ENCODE data around the gene MYO1G.

The MYO1G gene

GRCh38 chr7:44985033-44985695, 6.3 kb upstream of the MYO1G start:
- no peaks in the 10 kb centered on the region for H3K27me3 ChIP-seq (replicated peaks; ENCODE audit: control insufficient read depth, insufficient read depth, low read length)
- peaks cover 22% of the 10 kb centered on the region for H3K36me3 ChIP-seq (ENCODE audit: control insufficient read depth, insufficient read depth, low read length)
- H3K4me3 ChIP-seq (replicated peaks; ENCODE audit: low read depth, low read length) = peak overlapping the region; percentile 92
- TF ChIP-seq, protein P1, sequence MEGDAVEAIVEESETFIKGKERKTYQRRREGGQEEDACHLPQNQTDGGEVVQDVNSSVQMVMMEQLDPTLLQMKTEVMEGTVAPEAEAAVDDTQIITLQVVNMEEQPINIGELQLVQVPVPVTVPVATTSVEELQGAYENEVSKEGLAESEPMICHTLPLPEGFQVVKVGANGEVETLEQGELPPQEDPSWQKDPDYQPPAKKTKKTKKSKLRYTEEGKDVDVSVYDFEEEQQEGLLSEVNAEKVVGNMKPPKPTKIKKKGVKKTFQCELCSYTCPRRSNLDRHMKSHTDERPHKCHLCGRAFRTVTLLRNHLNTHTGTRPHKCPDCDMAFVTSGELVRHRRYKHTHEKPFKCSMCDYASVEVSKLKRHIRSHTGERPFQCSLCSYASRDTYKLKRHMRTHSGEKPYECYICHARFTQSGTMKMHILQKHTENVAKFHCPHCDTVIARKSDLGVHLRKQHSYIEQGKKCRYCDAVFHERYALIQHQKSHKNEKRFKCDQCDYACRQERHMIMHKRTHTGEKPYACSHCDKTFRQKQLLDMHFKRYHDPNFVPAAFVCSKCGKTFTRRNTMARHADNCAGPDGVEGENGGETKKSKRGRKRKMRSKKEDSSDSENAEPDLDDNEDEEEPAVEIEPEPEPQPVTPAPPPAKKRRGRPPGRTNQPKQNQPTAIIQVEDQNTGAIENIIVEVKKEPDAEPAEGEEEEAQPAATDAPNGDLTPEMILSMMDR (IDR thresholded peaks at IDR 0.05; ENCODE audit: insufficient read depth, low read length, poor library complexity, severe bottlenecking) = no peak
- DNase-seq (ENCODE audit: extremely low read depth, insufficient read length) = no peak

DNA sequence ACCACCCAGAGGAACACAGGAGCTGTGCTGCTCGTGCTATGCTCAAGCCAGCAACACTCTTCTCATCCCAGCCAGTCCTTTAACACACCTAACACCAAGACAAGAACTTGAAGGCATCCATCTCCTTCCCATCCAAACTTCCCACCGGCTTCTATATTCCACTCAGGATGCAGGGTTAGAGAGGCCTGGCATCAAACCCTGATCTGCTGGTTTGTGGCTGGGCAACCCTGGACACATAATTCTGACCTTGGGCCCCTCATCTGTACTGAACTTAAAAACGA, 5.6 kb upstream of the MYO1G start:
- Histone ChIP-seq H3K36me3 (ENCODE audit: control insufficient read depth, insufficient read depth, low read length) (peaks cover 22% of the 10 kb centered on the region), H3K4me3 (replicated peaks; ENCODE audit: low read depth, low read length) (peak overlapping the region; percentile 92), H3K27me3 (replicated peaks; ENCODE audit: control insufficient read depth, insufficient read depth, low read length) (no peaks in the 10 kb centered on the region)
- no peak for DNase-seq (ENCODE audit: extremely low read depth, insufficient read length)
- TF ChIP-seq, protein P1 (IDR thresholded peaks at IDR 0.05; ENCODE audit: insufficient read depth, low read length, poor library complexity, severe bottlenecking) = no peak

- Histone ChIP-seq H3K36me3 (ENCODE audit: control insufficient read depth, insufficient read depth, low read length) (peaks cover 22% of the 10 kb centered on the region), H3K4me3 (replicated peaks; ENCODE audit: low read depth, low read length) (peak overlapping the region; percentile 92), H3K27me3 (replicated peaks; ENCODE audit: control insufficient read depth, insufficient read depth, low read length) (no peaks in the 10 kb centered on the region)
- no peak for DNase-seq (ENCODE audit: extremely low read depth, insufficient read length)
- TF ChIP-seq, protein P1 (IDR thresholded peaks at IDR 0.05; ENCODE audit: insufficient read depth, low read length, poor library complexity, severe bottlenecking) = no peak
Observed at GRCh38 chr7:44983742-44984477, 5.1 kb upstream of the MYO1G start.

DNA sequence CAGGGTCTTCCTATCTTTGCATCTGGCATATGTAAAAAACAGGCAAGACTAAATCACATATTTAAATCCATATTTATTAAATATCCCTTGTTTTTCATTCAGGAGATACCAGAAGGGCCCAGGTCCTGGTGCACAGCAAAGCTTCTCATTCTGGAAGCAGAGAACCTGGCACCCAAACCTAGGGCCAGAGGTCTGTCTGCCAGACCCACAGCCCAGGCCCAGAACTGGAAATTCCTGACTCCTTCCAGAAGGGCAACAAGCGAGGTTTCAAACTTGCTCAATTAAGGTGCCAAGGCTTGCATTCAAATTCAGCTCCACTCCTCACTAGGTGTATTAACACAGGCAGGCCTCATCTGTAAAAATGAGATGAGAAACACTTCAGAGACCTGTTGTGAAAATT, 4.2 kb upstream of the MYO1G start:
- H3K36me3 ChIP-seq (ENCODE audit: control insufficient read depth, insufficient read depth, low read length) = peaks cover 22% of the 10 kb centered on the region
- DNase-seq (ENCODE audit: extremely low read depth, insufficient read length) = no peak
- H3K4me3 ChIP-seq (replicated peaks; ENCODE audit: low read depth, low read length) = peak overlapping the region; percentile 92; the same call in 1 of the 2 replicates
- TF ChIP-seq, protein P1 (IDR thresholded peaks at IDR 0.05; ENCODE audit: insufficient read depth, low read length, poor library complexity, severe bottlenecking) = no peak
- H3K27me3 ChIP-seq (replicated peaks; ENCODE audit: control insufficient read depth, insufficient read depth, low read length) = no peaks in the 10 kb centered on the region

DNA sequence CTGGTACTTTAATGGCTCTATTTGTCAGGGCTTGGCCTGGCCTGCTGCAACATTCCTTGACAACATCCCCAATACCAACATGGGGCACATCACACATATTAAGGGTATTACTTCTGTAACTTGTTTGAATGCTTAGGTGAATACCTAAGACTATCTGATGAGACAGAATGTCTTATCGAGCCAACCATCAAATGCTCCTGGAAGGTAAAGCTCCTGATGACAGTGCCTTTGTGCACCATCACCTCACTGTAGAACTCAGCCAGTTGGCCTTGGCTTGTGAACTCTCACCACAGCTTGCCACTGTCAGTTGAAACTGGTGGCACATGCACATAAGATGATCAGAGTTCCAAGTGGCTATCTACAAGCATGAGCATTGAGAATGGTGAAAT, 3.7 kb upstream of the MYO1G start:
- H3K36me3 ChIP-seq (ENCODE audit: control insufficient read depth, insufficient read depth, low read length) = peaks cover 25% of the 10 kb centered on the region

More for the DNA sequence above, 3.7 kb upstream of the MYO1G start:
- H3K27me3 ChIP-seq (replicated peaks; ENCODE audit: control insufficient read depth, insufficient read depth, low read length) = no peaks in the 10 kb centered on the region
- peak overlapping the region; percentile 12; the same call in 1 of the 2 replicates for H3K4me3 ChIP-seq (replicated peaks; ENCODE audit: low read depth, low read length)
- no peak for DNase-seq (ENCODE audit: extremely low read depth, insufficient read length)
- TF ChIP-seq, protein P1 (IDR thresholded peaks at IDR 0.05; ENCODE audit: insufficient read depth, low read length, poor library complexity, severe bottlenecking) = no peak
